ENCODE results near the gene SWSAP1.

DNA sequence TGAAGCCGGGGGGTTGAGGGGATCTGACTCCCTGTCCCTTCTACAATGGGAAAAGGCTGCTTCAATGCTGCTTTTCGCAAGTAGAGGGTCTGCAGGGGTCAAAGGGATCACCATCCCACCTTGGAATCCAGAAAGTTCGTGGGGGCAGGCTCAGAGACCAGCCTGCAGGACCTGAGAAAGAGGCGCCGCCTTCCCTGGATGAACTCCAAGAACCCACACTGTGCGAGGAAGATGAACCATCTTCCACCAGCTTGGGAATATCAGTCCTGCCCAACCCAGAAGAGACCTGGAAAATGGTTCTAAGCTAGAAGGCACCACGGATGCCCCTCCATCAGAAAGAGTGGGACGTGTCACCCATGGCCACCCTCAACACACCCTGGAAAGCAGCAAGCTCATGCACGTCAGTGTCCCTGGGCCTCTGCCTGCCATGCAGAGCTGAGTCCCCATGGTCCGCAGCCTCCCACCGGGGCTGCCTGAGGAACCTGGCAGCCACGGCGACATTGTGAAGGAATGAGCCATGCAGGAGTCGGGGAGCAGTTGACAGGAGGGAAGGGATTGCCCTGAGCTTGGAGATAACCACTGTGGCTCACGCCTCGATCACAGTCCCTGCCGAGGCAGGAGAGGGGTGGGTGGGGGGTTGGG lies 49.6 kb upstream of the SWSAP1 start:
- TF ChIP-seq EZH2 (IDR thresholded peaks at IDR 0.05) = no peak
- TF ChIP-seq, protein P1, sequence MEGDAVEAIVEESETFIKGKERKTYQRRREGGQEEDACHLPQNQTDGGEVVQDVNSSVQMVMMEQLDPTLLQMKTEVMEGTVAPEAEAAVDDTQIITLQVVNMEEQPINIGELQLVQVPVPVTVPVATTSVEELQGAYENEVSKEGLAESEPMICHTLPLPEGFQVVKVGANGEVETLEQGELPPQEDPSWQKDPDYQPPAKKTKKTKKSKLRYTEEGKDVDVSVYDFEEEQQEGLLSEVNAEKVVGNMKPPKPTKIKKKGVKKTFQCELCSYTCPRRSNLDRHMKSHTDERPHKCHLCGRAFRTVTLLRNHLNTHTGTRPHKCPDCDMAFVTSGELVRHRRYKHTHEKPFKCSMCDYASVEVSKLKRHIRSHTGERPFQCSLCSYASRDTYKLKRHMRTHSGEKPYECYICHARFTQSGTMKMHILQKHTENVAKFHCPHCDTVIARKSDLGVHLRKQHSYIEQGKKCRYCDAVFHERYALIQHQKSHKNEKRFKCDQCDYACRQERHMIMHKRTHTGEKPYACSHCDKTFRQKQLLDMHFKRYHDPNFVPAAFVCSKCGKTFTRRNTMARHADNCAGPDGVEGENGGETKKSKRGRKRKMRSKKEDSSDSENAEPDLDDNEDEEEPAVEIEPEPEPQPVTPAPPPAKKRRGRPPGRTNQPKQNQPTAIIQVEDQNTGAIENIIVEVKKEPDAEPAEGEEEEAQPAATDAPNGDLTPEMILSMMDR (IDR thresholded peaks at IDR 0.05) = no peak
